Astrocyte (in vitro differentiated cells and primary cell): Measurements from ENCODE around the gene PIK3C2G.

Experiments used
- EZH2 ChIP-seq: IDR thresholded peaks from 2 replicates; pipeline ENCODE4 v1.6.1; 2012; ENCODE audit warnings: mild to moderate bottlenecking, low read length, inconsistent platforms; ENCODE audit not compliant: insufficient read depth
- TF ChIP-seq, protein P1 (sequence below): IDR thresholded peaks from 2 replicates; pipeline ENCODE4 v1.5.1; 2011; ENCODE audit warnings: low read depth, mild to moderate bottlenecking, inconsistent platforms, low read length, moderate library complexity; ENCODE audit not compliant: insufficient read depth

DNA sequence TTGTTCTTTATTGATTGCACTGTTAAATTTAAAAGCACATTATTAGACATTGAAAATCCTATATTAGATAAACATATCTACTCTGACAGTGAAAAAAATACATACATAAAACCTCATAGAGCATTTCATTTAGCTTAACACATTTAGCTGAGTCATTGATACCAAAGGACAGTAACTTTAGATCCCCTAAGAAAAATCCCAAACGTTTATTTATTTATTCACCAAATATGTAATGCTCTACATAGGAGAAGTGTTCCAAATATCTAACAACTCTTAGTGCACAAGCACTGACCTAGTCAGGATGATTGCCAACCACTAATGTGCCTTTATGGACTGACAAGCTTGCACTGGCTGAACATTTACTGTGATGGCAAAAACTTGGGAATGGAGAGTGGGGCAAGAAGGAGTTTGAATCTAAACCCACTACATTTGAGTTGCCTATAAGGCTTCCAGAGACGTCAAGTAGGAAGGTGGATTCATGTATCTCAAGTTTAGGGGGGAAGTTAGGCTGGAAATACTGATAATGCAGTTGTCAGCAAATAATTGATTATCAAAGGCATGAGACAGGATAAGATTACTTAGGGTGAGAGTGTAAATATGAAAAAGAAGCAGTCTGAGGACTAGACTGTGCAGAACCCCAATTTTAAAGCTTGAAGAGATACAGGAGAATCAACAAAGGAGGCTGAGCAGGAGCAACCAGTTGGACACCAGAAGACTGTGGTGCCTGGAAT lies 320.1 kb downstream of the PIK3C2G start:
- TF ChIP-seq EZH2: no peak
- TF ChIP-seq, protein P1, sequence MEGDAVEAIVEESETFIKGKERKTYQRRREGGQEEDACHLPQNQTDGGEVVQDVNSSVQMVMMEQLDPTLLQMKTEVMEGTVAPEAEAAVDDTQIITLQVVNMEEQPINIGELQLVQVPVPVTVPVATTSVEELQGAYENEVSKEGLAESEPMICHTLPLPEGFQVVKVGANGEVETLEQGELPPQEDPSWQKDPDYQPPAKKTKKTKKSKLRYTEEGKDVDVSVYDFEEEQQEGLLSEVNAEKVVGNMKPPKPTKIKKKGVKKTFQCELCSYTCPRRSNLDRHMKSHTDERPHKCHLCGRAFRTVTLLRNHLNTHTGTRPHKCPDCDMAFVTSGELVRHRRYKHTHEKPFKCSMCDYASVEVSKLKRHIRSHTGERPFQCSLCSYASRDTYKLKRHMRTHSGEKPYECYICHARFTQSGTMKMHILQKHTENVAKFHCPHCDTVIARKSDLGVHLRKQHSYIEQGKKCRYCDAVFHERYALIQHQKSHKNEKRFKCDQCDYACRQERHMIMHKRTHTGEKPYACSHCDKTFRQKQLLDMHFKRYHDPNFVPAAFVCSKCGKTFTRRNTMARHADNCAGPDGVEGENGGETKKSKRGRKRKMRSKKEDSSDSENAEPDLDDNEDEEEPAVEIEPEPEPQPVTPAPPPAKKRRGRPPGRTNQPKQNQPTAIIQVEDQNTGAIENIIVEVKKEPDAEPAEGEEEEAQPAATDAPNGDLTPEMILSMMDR: no peak
